Activated CD8-positive, alpha-beta T cell treated with anti-CD3 and anti-CD28 coated beads for 36 hours (primary cell): ENCODE data around the gene STX4. TPM values are rescaled to one million over a fixed set of nuclear protein-coding genes. Genes with fewer than 3 reads are reported as not detected.

Experiments used
- ATAC-seq: fragments of 200-7000 bp; cut with Tn5 transposase; one replicate; pipeline ENCODE4 v1.10.0; 2021; ENCODE audit warnings: mild to moderate bottlenecking, moderate library complexity
- CTCF ChIA-PET: fragments of 350-600 bp; sonication (Branson Sonifier 250); formaldehyde crosslinking; loops from one replicate; lab custom pipeline; 2021; ENCODE audit warnings: antibody characterized with exemption; lab: Charles Lee
- POLR2A ChIA-PET: fragments of 350-600 bp; sonication (Branson Sonifier 250); formaldehyde crosslinking; loops from one replicate; lab custom pipeline; 2021; ENCODE audit warnings: antibody characterized with exemption; lab: Charles Lee
- DNase-seq: peaks from one replicate; pipeline ENCODE4 v3.0.0-alpha.2; 2020
- H3K27ac Mint-ChIP-seq: one replicate; pipeline ENCODE4 v1.8.0; 2021; ENCODE audit warnings: mild to moderate bottlenecking, mixed read lengths
- H3K27me3 Mint-ChIP-seq: one replicate; pipeline ENCODE4 v1.8.0; 2021; ENCODE audit warnings: mixed read lengths
- H3K36me3 Mint-ChIP-seq: one replicate; pipeline ENCODE4 v1.8.0; 2021; ENCODE audit warnings: low read depth, mixed read lengths
- H3K4me1 Mint-ChIP-seq: one replicate; pipeline ENCODE4 v1.8.0; 2021; ENCODE audit warnings: low read depth, mixed read lengths
- H3K4me3 Mint-ChIP-seq: one replicate; pipeline ENCODE4 v1.8.0; 2021; ENCODE audit warnings: mild to moderate bottlenecking, moderate library complexity, mixed read lengths
- H3K9me3 Mint-ChIP-seq: one replicate; pipeline ENCODE4 v1.8.0; 2021; ENCODE audit warnings: mixed read lengths
- CTCF ChIP-seq: fragments of 200-600 bp; IDR thresholded peaks from one replicate; pipeline ENCODE4 v1.8.0; 2022; ENCODE audit warnings: antibody characterized with exemption, mild to moderate bottlenecking
- intact Hi-C: fragments of 100-400 bp; cut with micrococcal nuclease; formaldehyde crosslinking; loops from one replicate; pipeline ENCODE4 v1.10.0; 2022
- total RNA-seq, 2 experiments: library from RNA; stranded (reverse); gene quantifications; one replicate each; pipeline ENCODE4 v1.2.3, GENCODE V29; 2021

The STX4 gene
- 10 to 100 TPM; 25.2 to 27.7 TPM for total RNA-seq

GRCh38 chr16:31032736-31033708 lies at the start of gene STX4:
Gene STX4 (plus strand): TSS chr16:31033558. CDS start chr16:31033806, 248 bp downstream.
- H3K27ac Mint-ChIP-seq: peak within 1 kb of the TSS; percentile 89
- intact Hi-C loops: loop anchor here (5.0 kb wide), 1 partner anchor 39 kb away; the partner anchor contains the start of genes ZNF646 and ZNF668
- no peaks in the 10 kb centered on the region for H3K27me3 Mint-ChIP-seq
- H3K4me1 Mint-ChIP-seq: peaks cover 22% of the 10 kb centered on the region
- no peak for TF ChIP-seq CTCF
- peak; percentile 99 for DNase-seq
- ChIA-PET CTCF (interaction anchor here (0.7 to 1.0 kb wide), 2 partner anchors 51 to 147 kb away, joined by 3 read pairs; partner anchors contain the start of gene FUS), POLR2A (interaction anchor here (0.5 to 3.7 kb wide), 4 partner anchors 41 to 410 kb away, joined by 3 to 17 read pairs (median 4); partner anchors contain the start of genes FUS, ZNF646 and ZNF668)
- H3K36me3 Mint-ChIP-seq: peaks cover 7% of the 10 kb centered on the region
- peak; percentile 84 for ATAC-seq
- H3K9me3 Mint-ChIP-seq: no peaks in the 10 kb centered on the region
- peak within 1 kb of the TSS; percentile 85 for H3K4me3 Mint-ChIP-seq

GRCh38 chr16:30983898-30984610 lies 49.3 kb upstream of the STX4 start:
- no peaks in the 10 kb centered on the region for H3K27me3 Mint-ChIP-seq
- no peak for DNase-seq

GRCh38 chr16:30984669-30985400 lies 48.5 kb upstream of the STX4 start, which contains the start of gene HSD3B7:
Gene HSD3B7 (plus strand): TSS chr16:30985207. CDS start chr16:30985659, 452 bp downstream.
- H3K27ac Mint-ChIP-seq: no peak within 1 kb of the TSS
- peaks cover 8% of the 10 kb centered on the region for H3K36me3 Mint-ChIP-seq
- DNase-seq: peak; percentile 85
- no peak within 1 kb of the TSS for H3K4me3 Mint-ChIP-seq
- H3K9me3 Mint-ChIP-seq: no peaks in the 10 kb centered on the region
- ATAC-seq: peak; percentile 80
- ChIA-PET CTCF (interaction anchor here (0.6 to 3.8 kb wide), 35 partner anchors 8 to 884 kb away, joined by 3 to 23 read pairs (median 5); partner anchors contain the start of genes ORAI3, VKORC1, ZNF646 and ZNF668), POLR2A (interaction anchor here (0.6 to 1.3 kb wide), 8 partner anchors 16 to 888 kb away, joined by 3 to 4 read pairs (median 3); partner anchors contain the start of genes STX4 and ZNF267)
- intact Hi-C loops: no loop called here
- H3K27me3 Mint-ChIP-seq: no peaks in the 10 kb centered on the region
- no peaks in the 10 kb centered on the region for H3K4me1 Mint-ChIP-seq
- TF ChIP-seq CTCF: peak; percentile 95

More at GRCh38 chr16:30983898-30984610, 49.3 kb upstream of the STX4 start:
- intact Hi-C loops: no loop called here
- no peaks in the 10 kb centered on the region for H3K4me1 Mint-ChIP-seq
- ChIA-PET POLR2A (interaction anchor here (0.6 to 1.5 kb wide), 10 partner anchors 13 to 889 kb away, joined by 3 to 4 read pairs (median 3); partner anchors contain the start of genes STX4 and ZNF267), CTCF (interaction anchor here (0.6 to 3.8 kb wide), 38 partner anchors 8 to 885 kb away, joined by 3 to 23 read pairs (median 5); partner anchors contain the start of genes ORAI3, VKORC1, ZNF646 and ZNF668)
- H3K27ac Mint-ChIP-seq: no peak overlapping the region
- peaks cover 8% of the 10 kb centered on the region for H3K36me3 Mint-ChIP-seq
- H3K4me3 Mint-ChIP-seq: no peak overlapping the region
- H3K9me3 Mint-ChIP-seq: no peaks in the 10 kb centered on the region
- no peak for TF ChIP-seq CTCF
- no peak for ATAC-seq

GRCh38 chr16:30985401-30986128 lies 47.8 kb upstream of the STX4 start:
- no peaks in the 10 kb centered on the region for H3K4me1 Mint-ChIP-seq
- no peaks in the 10 kb centered on the region for H3K9me3 Mint-ChIP-seq
- no peak overlapping the region for H3K4me3 Mint-ChIP-seq

More at GRCh38 chr16:30985401-30986128, 47.8 kb upstream of the STX4 start:
- no peaks in the 10 kb centered on the region for H3K27me3 Mint-ChIP-seq
- ChIA-PET CTCF (interaction anchor here (0.7 to 3.8 kb wide), 36 partner anchors 8 to 883 kb away, joined by 3 to 23 read pairs (median 4); partner anchors contain the start of genes KAT8, ORAI3, VKORC1 and ZNF646), POLR2A (interaction anchor here (0.6 to 1.2 kb wide), 4 partner anchors 9 to 888 kb away, joined by 3 read pairs; partner anchors contain the start of gene ZNF267)
- ATAC-seq (peak; percentile 23), DNase-seq (no peak)
- peaks cover 3% of the 10 kb centered on the region for H3K36me3 Mint-ChIP-seq
- intact Hi-C loops: no loop called here
- no peak overlapping the region for H3K27ac Mint-ChIP-seq
- no peak for TF ChIP-seq CTCF
